GM18505 (cell line): ENCODE results near the gene OR4E2.
"Not testable (repeated sequence)": the region's sequence is repeated elsewhere in the genome, so short reads cannot be mapped to it uniquely, and the experiment has no call there.

Experiments
- ATAC-seq: cut with Tn5 transposase; IDR thresholded peaks from one replicate; pipeline ENCODE4 v1.9.1; 2021; ENCODE audit not compliant: unreplicated experiment
- POLR2A ChIP-seq: IDR thresholded peaks from 4 replicates; pipeline ENCODE4 v1.6.1; 2011; ENCODE audit warnings: borderline replicate concordance; ENCODE audit not compliant: insufficient read depth, insufficient read length; ENCODE audit errors: extremely low read depth

The OR4E2 gene

DNA sequence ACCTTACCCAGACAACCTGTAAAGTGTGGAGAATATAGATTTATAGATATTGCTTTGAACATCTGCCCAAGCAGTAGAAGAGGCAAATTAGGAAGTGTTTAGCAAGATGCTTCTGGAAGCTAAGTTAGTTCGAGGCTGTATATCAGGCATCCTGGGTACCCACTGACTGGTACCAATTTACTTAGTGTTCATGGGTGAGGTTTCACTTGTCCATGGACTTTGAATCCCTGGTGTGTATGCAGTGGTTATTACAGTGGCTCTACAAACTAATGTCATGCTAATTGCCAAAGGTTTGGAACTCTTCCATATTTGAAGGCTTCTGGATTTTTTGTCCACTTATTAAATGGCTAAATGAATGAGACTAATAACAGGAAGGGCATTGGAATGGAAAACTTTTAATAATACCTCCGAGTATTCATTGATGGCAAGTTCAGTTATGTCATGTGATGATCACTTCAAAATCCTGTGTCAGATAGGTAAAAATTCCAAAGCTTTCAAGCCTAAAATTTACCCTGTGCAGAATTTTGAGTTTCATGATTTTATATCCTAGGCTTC is at the start of gene OR4E2:
OR4E2 (plus strand) TSS at position 505 of the 555 bp plus-strand sequence. CDS start 11,248 bp downstream, outside the sequence.
- no peak for ATAC-seq
- no peak for TF ChIP-seq POLR2A

GRCh38 chr14:21612324-21612723 is 41.3 kb upstream of the OR4E2 start:
- TF ChIP-seq POLR2A: no peak
- ATAC-seq: no peak

- TF ChIP-seq POLR2A: no peak
- no peak for ATAC-seq
Measured at GRCh38 chr14:21614240-21614639, 39.4 kb upstream of the OR4E2 start.

GRCh38 chr14:21617614-21618013 is 36.0 kb upstream of the OR4E2 start:
- no peak for ATAC-seq
- no peak for TF ChIP-seq POLR2A

DNA sequence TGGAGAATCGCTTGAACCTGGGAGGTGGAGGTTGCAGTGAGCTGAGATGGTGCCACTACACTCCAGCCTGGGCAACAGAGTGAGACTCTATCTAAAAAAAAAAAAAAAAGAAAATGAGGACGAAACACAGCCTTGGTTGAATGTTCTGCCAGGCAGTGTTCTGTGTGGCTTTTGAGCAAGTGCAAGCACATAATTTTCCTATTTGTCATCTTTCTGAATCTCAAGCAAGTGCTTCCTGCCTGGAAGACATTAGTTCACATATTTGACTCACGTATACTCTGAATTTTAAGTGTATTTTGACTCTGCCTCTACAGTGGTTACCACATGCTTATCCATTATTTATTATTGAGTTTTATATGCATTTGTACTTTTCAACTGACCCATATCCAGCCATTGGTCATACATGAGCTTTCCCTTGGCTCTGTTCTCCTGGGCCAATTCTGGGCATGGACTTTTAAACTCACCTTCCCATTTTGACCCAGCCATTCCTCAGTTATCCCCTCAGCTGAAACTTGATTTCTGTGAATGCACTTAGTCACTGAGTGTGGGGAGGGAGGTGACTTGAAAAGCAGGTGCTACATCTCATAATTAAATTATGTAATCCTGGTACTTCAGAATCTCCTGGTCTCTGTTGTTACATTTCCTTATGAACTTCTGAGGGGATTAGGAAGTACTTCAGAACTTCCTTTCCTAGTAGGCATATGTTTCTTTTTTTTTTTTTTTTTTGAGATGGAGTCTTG is 27.0 kb upstream of the OR4E2 start:
- no peak for ATAC-seq
- no peak for TF ChIP-seq POLR2A

- not testable (repeated sequence) for ATAC-seq
Measured at GRCh38 chr14:21630503-21630902, 23.1 kb upstream of the OR4E2 start.

- no peak for ATAC-seq
- TF ChIP-seq POLR2A: no peak
Measured at GRCh38 chr14:21631084-21631483, 22.6 kb upstream of the OR4E2 start.

DNA sequence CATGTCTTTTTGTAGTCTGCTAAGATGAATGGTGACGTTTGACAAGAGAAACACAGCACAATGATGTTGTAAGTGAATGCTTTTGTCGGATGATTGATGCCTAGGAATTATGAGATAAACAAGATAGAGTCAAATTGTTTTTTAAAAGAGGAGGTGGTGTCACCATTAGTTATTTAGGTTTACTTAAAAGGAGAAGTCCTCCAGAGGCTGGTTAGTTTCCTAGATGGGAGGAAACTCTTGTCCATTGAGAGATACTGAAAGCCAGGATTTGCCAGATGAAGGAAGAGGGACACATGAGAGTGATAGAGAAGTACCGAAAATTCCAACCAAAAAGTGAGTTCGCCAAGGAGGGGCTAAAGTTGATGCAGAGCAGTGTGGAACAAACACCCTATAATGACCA is 18.8 kb upstream of the OR4E2 start, which contains the start of gene OR10G2:
OR10G2 (minus strand) TSS at position 101 of the 400 bp plus-strand sequence; CDS start at position 3, 98 bp downstream.
- TF ChIP-seq POLR2A: no peak
- ATAC-seq: no peak

GRCh38 chr14:21642683-21643082 is 11.0 kb upstream of the OR4E2 start:
- TF ChIP-seq POLR2A: no peak
- no peak for ATAC-seq

DNA sequence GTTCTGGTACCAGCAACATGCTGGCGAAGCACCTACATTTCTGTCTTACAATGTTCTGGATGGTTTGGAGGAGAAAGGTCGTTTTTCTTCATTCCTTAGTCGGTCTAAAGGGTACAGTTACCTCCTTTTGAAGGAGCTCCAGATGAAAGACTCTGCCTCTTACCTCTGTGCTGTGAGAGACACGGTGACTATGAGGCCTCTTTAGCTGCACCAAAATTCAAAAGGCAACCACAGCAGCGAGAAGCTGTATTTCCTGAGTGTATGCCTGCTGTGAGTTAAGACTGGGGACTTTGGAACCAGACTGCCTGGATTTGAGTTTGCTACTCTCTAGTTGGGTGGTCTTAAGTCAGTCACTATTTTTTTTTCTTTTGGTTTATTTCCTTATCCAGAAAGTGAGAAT is 10.2 kb upstream of the OR4E2 start:
- TF ChIP-seq POLR2A: no peak
- ATAC-seq: no peak

- no peak for TF ChIP-seq POLR2A
- ATAC-seq: no peak
Measured at GRCh38 chr14:21647380-21647779, 6.3 kb upstream of the OR4E2 start.

DNA sequence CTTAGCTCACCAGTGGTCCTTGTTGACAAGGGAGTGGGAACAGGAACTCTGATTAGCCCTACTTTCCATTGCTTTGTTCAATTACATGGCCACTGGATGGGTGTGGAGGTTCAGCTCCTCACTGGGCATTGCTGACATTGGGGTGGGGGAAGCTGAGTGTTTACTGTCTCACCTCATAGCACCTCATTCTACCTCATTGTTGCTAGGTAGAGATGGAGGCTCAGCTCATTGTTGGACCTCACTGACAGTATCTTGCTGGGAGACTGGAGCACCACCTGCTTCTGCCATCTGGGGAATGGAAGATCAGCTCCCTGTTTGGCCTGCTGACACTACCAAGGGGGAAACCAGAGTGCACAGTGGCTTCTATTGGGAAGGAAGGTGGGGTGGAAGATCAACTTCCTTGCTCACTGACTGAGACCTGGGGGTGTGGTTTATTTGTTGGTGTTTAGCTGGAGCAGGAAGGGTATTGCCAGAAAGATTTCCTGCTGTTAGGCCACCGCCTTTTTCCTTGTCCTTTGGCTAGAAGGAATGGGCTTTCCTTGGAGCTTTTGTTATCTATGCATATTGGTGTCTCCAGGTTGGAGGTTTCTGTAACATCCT is 1.3 kb upstream of the OR4E2 start:
- no peak for ATAC-seq

DNA sequence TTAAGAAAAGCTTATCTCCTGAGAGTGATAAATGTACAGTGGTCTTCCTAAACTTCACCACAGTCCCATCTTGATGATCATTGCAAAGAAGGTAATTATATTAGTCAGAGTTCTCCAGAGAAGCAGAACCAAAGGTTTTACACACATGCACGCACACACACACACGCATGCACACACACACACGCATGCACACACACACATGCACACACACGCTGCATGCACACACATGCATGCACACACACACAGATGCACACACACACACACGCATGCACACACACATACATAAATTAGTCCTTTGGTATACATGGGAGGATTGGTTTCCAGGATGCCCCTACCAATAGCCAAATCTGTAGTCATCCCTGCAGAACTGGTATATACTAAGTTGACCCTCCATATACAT is 580 bp downstream of the OR4E2 start:
- no peak for ATAC-seq
- no peak for TF ChIP-seq POLR2A

More for the DNA sequence above, 1.3 kb upstream of the OR4E2 start:
- TF ChIP-seq POLR2A: no peak

DNA sequence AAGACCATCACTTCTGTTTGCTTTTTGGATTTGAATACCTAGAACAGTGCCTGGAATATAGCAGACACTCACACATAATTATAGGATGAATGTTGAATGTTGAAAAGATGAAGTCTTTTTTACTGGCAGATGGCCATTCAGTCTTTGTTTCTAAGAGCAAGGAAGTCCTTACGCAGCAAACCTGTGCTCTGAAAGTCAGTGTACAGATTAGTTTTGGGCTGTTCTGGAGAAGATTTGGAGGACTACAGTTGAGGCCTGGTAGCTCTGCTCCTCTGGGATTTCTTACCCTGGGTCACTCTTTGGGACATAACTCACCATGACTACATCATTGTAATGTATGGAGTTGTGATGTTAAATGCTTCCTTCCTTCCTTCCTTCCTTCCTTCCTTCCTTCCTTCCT is 3.3 kb downstream of the OR4E2 start:
- TF ChIP-seq POLR2A: no peak
- ATAC-seq: no peak
